Panc1 (cell line): Measurements from ENCODE around the gene TTLL10.

Source experiments
- POLR2AphosphoS5 ChIP-seq: IDR thresholded peaks from 2 replicates; pipeline ENCODE4 v1.6.1; 2012; ENCODE audit warnings: mild to moderate bottlenecking, low read depth, low read length, moderate library complexity
- TCF7L2 ChIP-seq: IDR thresholded peaks from 2 replicates; pipeline ENCODE4 v1.6.1; 2011; ENCODE audit warnings: mild to moderate bottlenecking, low read depth, low read length, inconsistent platforms
- TF ChIP-seq, protein P1 (sequence below): fragments of 450-650 bp; IDR thresholded peaks from 2 replicates; pipeline ENCODE4 v1.5.1; 2017; ENCODE audit warnings: mild to moderate bottlenecking
- TF ChIP-seq, protein P2 (sequence below), 2 experiments: IDR thresholded peaks; 2 replicates each; pipeline ENCODE4 v1.6.1; 2011 to 2012; ENCODE audit warnings: low read depth in 2 of 2, control low read depth in 1 of 2, low read length in 1 of 2, mild to moderate bottlenecking in 1 of 2, moderate library complexity in 1 of 2; ENCODE audit not compliant: insufficient read depth in 1 of 2

GRCh38 chr1:1230656-1231399, 57.1 kb downstream of the TTLL10 start:
- TF ChIP-seq, protein P1, sequence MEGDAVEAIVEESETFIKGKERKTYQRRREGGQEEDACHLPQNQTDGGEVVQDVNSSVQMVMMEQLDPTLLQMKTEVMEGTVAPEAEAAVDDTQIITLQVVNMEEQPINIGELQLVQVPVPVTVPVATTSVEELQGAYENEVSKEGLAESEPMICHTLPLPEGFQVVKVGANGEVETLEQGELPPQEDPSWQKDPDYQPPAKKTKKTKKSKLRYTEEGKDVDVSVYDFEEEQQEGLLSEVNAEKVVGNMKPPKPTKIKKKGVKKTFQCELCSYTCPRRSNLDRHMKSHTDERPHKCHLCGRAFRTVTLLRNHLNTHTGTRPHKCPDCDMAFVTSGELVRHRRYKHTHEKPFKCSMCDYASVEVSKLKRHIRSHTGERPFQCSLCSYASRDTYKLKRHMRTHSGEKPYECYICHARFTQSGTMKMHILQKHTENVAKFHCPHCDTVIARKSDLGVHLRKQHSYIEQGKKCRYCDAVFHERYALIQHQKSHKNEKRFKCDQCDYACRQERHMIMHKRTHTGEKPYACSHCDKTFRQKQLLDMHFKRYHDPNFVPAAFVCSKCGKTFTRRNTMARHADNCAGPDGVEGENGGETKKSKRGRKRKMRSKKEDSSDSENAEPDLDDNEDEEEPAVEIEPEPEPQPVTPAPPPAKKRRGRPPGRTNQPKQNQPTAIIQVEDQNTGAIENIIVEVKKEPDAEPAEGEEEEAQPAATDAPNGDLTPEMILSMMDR = no peak
- no peak for TF ChIP-seq POLR2AphosphoS5
- TF ChIP-seq, protein P2, sequence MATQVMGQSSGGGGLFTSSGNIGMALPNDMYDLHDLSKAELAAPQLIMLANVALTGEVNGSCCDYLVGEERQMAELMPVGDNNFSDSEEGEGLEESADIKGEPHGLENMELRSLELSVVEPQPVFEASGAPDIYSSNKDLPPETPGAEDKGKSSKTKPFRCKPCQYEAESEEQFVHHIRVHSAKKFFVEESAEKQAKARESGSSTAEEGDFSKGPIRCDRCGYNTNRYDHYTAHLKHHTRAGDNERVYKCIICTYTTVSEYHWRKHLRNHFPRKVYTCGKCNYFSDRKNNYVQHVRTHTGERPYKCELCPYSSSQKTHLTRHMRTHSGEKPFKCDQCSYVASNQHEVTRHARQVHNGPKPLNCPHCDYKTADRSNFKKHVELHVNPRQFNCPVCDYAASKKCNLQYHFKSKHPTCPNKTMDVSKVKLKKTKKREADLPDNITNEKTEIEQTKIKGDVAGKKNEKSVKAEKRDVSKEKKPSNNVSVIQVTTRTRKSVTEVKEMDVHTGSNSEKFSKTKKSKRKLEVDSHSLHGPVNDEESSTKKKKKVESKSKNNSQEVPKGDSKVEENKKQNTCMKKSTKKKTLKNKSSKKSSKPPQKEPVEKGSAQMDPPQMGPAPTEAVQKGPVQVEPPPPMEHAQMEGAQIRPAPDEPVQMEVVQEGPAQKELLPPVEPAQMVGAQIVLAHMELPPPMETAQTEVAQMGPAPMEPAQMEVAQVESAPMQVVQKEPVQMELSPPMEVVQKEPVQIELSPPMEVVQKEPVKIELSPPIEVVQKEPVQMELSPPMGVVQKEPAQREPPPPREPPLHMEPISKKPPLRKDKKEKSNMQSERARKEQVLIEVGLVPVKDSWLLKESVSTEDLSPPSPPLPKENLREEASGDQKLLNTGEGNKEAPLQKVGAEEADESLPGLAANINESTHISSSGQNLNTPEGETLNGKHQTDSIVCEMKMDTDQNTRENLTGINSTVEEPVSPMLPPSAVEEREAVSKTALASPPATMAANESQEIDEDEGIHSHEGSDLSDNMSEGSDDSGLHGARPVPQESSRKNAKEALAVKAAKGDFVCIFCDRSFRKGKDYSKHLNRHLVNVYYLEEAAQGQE (IDR thresholded peaks at IDR 0.05; ENCODE audit: insufficient read depth in 1 of 2, low read depth in 2 of 2, low read length in 1 of 2) = no peak
- TF ChIP-seq TCF7L2 = no peak
